ENCODE measurements around the gene GNAL. TPM values are rescaled to one million over a fixed set of nuclear protein-coding genes. Genes with fewer than 3 reads are reported as not detected.

The GNAL gene
- total and polyA plus RNA-seq, 2 of the 4 experiments (the other 2 are of a cell fraction), result 0.15 to 0.36 TPM

DNA sequence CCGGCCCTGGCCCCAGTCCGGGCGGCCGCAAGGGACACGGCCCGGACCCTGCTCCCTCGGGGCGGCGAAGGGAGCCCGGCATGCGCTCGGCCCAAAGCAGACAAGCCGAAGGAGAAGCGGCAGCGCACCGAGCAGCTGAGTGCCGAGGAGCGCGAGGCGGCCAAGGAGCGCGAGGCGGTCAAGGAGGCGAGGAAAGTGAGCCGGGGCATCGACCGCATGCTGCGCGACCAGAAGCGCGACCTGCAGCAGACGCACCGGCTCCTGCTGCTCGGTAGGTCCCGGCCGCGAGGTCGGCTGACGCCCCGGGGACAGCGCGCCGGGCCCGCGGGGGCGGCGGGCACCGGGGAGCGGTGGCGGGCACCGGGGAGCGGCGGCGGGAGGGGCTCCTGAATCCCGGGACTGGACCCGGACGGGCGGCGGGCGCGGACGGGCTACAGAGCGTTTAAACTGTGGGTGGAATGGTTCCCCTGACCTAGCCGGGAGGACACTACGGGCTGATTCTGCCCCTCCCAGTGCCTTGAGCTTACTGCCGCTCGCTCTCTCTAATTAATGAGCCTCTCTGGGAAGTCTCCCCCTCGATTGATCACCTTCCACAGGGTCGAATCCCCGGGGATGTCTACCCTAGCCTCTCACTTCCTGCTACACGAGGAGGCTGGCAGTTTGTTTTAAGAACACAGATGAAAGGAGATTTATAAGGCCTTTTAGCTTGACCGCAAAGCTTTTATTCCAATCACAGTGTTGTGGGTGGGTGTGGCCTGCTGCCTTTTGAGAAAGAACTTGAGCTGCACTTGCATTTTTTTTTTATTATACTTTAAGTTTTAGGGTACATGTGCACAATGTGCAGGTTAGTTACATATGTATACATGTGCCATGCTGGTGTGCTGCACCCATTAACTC, 853 bp downstream of the GNAL start:
- H3K27ac ChIP-seq (ENCODE audit: insufficient read depth, low read length), result no peak overlapping the region
- no peaks in the 10 kb centered on the region for H3K9me3 ChIP-seq (ENCODE audit: control insufficient read depth, insufficient read depth, low read length)
- TF ChIP-seq USF2 (IDR thresholded peaks at IDR 0.05; ENCODE audit: low read depth, low read length), result no peak
- TF ChIP-seq RFX5 (IDR thresholded peaks at IDR 0.05; ENCODE audit: low read depth, low read length), result no peak
- TF ChIP-seq CEBPB (IDR thresholded peaks at IDR 0.05; ENCODE audit: low read depth, low read length), result no peak
- TF ChIP-seq FOS (IDR thresholded peaks at IDR 0.05; ENCODE audit: low read depth, low read length), result no peak
- TF ChIP-seq, protein P1, sequence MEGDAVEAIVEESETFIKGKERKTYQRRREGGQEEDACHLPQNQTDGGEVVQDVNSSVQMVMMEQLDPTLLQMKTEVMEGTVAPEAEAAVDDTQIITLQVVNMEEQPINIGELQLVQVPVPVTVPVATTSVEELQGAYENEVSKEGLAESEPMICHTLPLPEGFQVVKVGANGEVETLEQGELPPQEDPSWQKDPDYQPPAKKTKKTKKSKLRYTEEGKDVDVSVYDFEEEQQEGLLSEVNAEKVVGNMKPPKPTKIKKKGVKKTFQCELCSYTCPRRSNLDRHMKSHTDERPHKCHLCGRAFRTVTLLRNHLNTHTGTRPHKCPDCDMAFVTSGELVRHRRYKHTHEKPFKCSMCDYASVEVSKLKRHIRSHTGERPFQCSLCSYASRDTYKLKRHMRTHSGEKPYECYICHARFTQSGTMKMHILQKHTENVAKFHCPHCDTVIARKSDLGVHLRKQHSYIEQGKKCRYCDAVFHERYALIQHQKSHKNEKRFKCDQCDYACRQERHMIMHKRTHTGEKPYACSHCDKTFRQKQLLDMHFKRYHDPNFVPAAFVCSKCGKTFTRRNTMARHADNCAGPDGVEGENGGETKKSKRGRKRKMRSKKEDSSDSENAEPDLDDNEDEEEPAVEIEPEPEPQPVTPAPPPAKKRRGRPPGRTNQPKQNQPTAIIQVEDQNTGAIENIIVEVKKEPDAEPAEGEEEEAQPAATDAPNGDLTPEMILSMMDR (conservative IDR thresholded peaks at IDR 0.05; ENCODE audit: low read depth, low read length), result no peak
- no peak for TF ChIP-seq NFE2L2 (IDR thresholded peaks at IDR 0.05; ENCODE audit: low read depth, low read length)
- TF ChIP-seq POLR2A (IDR thresholded peaks at IDR 0.05; ENCODE audit: low read depth, low read length), result no peak
- TF ChIP-seq CHD1 (IDR thresholded peaks at IDR 0.05; ENCODE audit: low read depth, low read length), result no peak
- no peak for TF ChIP-seq MXI1 (IDR thresholded peaks at IDR 0.05; ENCODE audit: borderline replicate concordance, low read depth, low read length)
- H3K9ac ChIP-seq (ENCODE audit: low read depth, low read length), result no peak overlapping the region
- no peak overlapping the region for H2BK5ac ChIP-seq (ENCODE audit: low read depth, low read length, poor library complexity, severe bottlenecking)
- no peak overlapping the region for H3K56ac ChIP-seq (ENCODE audit: extremely low read depth, insufficient read depth, low read length)
- peak overlapping the region; percentile 88 for H2AFZ ChIP-seq (replicated peaks; ENCODE audit: low read length, poor library complexity)
- no peak overlapping the region for H2BK20ac ChIP-seq (ENCODE audit: low read depth, low read length)
- CTCF ChIA-PET, result no interaction called here
- no peak overlapping the region for H3K23ac ChIP-seq (ENCODE audit: low read depth, low read length)
- POLR2A ChIA-PET (ENCODE audit: unreplicated experiment), result no interaction called here
- intact Hi-C loops (cut with micrococcal nuclease) (no loop called here), dilution Hi-C loops (cut with HindIII; ENCODE audit: low sequenced_read_pairs, unreplicated experiment) (no loop called here), in situ Hi-C loops (cut with MboI; ENCODE audit: low sequenced_read_pairs) (no loop called here)
- peak overlapping the region; percentile 53 for H3K4me3 ChIP-seq (ENCODE audit: insufficient read depth, low read depth, low read length)
- 4% methylated on average over 29 of the region's 72 CpGs; no CpG with 5 or more reads in 1 of the 2 experiments for WGBS, 2 experiments (ENCODE audit: extremely low coverage in 2 of 2, insufficient read length in 1 of 2)
- no peak overlapping the region for H2BK15ac ChIP-seq (ENCODE audit: low read depth, low read length)
- no peak overlapping the region for H2AK5ac ChIP-seq (ENCODE audit: low read depth, low read length)
- H2AK9ac ChIP-seq (replicated peaks; ENCODE audit: low read depth, low read length, poor library complexity), result no peak overlapping the region
- no peak overlapping the region for H4K91ac ChIP-seq (ENCODE audit: insufficient read depth, low read depth, low read length)
- peak; percentile 70 for ATAC-seq (ENCODE audit: low read depth)
- H3K79me1 ChIP-seq (ENCODE audit: low read depth in 1 of 2, low read length in 2 of 2), result no peaks in the 10 kb centered on the region
- H4K8ac ChIP-seq (ENCODE audit: low read depth in 2 of 2, low read length in 2 of 2), result no peak overlapping the region
- H4K5ac ChIP-seq (ENCODE audit: low read depth, low read length), result no peak overlapping the region
- H3K4ac ChIP-seq (ENCODE audit: low read depth, low read length), result no peak overlapping the region
- peak overlapping the region; percentile 84 for H3K4me2 ChIP-seq (ENCODE audit: low read depth, low read length)
- DNase-seq, result peak; percentile 9
- H2BK120ac ChIP-seq (ENCODE audit: low read depth, low read length), result no peak overlapping the region
- no peaks in the 10 kb centered on the region for H3K9me1 ChIP-seq (ENCODE audit: insufficient read depth, low read length)
- no peaks in the 10 kb centered on the region for H3K4me1 ChIP-seq (ENCODE audit: control insufficient read depth, insufficient read depth, low read length)
- H3K27me3 ChIP-seq (ENCODE audit: control insufficient read depth, insufficient read depth, low read length), result peaks cover 16% of the 10 kb centered on the region
- no TSS peak for BruUV-seq (replicated peaks)
- H3K14ac ChIP-seq (replicated peaks; ENCODE audit: low read depth, low read length), result no peak overlapping the region
- H3K36me3 ChIP-seq (ENCODE audit: control insufficient read depth, insufficient read depth, low read length), result no peaks in the 10 kb centered on the region
- no peaks in the 10 kb centered on the region for H4K20me1 ChIP-seq (ENCODE audit: insufficient read depth, low read length)
- H3K18ac ChIP-seq (ENCODE audit: low read depth, low read length), result no peak overlapping the region
